ENCODE data around the gene C2orf68.

- TF ChIP-seq CTCF (IDR thresholded peaks at IDR 0.05; ENCODE audit: borderline replicate concordance, extremely low read depth, low read length, poor library complexity, severe bottlenecking) (no peak), EZH2 (IDR thresholded peaks at IDR 0.05; ENCODE audit: borderline replicate concordance, low read depth, low read length, severe bottlenecking) (no peak)
These were observed 39.2 kb upstream of the C2orf68 start for GRCh38 chr2:85651097-85651496.

Measured in DND-41 (cell line).